ENCODE measurements around the gene RHBG. TPM values are rescaled to one million over a fixed set of nuclear protein-coding genes. Genes with fewer than 3 reads are reported as not detected.

The RHBG gene
- polyA plus RNA-seq, 3 donors from 2014 or later: not detected

- Mint-ChIP-seq H3K4me3 (no peak overlapping the region), H3K36me3 (no peaks in the 10 kb centered on the region), H3K27me3 (ENCODE audit: low read depth in 3 of 3) (peaks cover 0 to 2% (median 2%) of the 10 kb centered on the region in 3 donors), H3K9me3 (no peaks in the 10 kb centered on the region), H3K27ac (no peak overlapping the region), H3K4me1 (no peaks in the 10 kb centered on the region)
- no peak for DNase-seq
Measured at GRCh38 chr1:156394835-156395461, 25.9 kb downstream of the RHBG start.

GRCh38 chr1:156399355-156400125, 30.5 kb downstream of the RHBG start:
- DNase-seq: no peak
- Mint-ChIP-seq H3K4me3 (no peak overlapping the region), H3K27ac (no peak overlapping the region), H3K9me3 (no peaks in the 10 kb centered on the region), H3K36me3 (no peaks in the 10 kb centered on the region), H3K27me3 (ENCODE audit: low read depth in 3 of 3) (peaks cover 0 to 2% (median 2%) of the 10 kb centered on the region in 3 donors), H3K4me1 (no peaks in the 10 kb centered on the region)

GRCh38 chr1:156400191-156400935, 31.4 kb downstream of the RHBG start:
- Mint-ChIP-seq H3K27ac (no peak overlapping the region), H3K4me3 (no peak overlapping the region), H3K4me1 (no peaks in the 10 kb centered on the region), H3K27me3 (ENCODE audit: low read depth in 3 of 3) (peaks cover 0 to 2% (median 2%) of the 10 kb centered on the region in 3 donors), H3K36me3 (no peaks in the 10 kb centered on the region), H3K9me3 (no peaks in the 10 kb centered on the region)
- no peak for DNase-seq

GRCh38 chr1:156401041-156401574, 32.1 kb downstream of the RHBG start:
- H3K4me1 Mint-ChIP-seq: no peaks in the 10 kb centered on the region
- H3K27me3 Mint-ChIP-seq (ENCODE audit: low read depth in 3 of 3): peaks cover 0 to 6% (median 5%) of the 10 kb centered on the region in 3 donors
- H3K9me3 Mint-ChIP-seq: no peaks in the 10 kb centered on the region
- H3K27ac Mint-ChIP-seq: no peak overlapping the region
- H3K4me3 Mint-ChIP-seq: no peak overlapping the region
- DNase-seq: no peak
- no peaks in the 10 kb centered on the region for H3K36me3 Mint-ChIP-seq

GRCh38 chr1:156401681-156402081, 32.7 kb downstream of the RHBG start:
- no peak for DNase-seq
- H3K4me3 Mint-ChIP-seq: no peak overlapping the region
- no peaks in the 10 kb centered on the region for H3K9me3 Mint-ChIP-seq
- H3K27ac Mint-ChIP-seq: peak overlapping the region in 1 of 6 donors; percentile 73
- H3K27me3 Mint-ChIP-seq (ENCODE audit: low read depth in 3 of 3): peaks cover 0 to 6% (median 5%) of the 10 kb centered on the region in 3 donors
- H3K4me1 Mint-ChIP-seq: no peaks in the 10 kb centered on the region
- H3K36me3 Mint-ChIP-seq: no peaks in the 10 kb centered on the region

GRCh38 chr1:156402331-156403020, 33.5 kb downstream of the RHBG start:
- Mint-ChIP-seq H3K27ac (no peak overlapping the region), H3K4me1 (no peaks in the 10 kb centered on the region), H3K36me3 (no peaks in the 10 kb centered on the region), H3K4me3 (no peak overlapping the region), H3K27me3 (ENCODE audit: low read depth in 3 of 3) (peaks cover 2 to 6% (median 5%) of the 10 kb centered on the region in 3 donors), H3K9me3 (no peaks in the 10 kb centered on the region)
- no peak for DNase-seq

GRCh38 chr1:156405670-156406069, 36.7 kb downstream of the RHBG start:
- peaks cover 4 to 6% (median 4%) of the 10 kb centered on the region in 3 donors for H3K27me3 Mint-ChIP-seq (ENCODE audit: low read depth in 3 of 3)
- H3K9me3 Mint-ChIP-seq: no peaks in the 10 kb centered on the region
- no peaks in the 10 kb centered on the region for H3K36me3 Mint-ChIP-seq
- no peaks in the 10 kb centered on the region for H3K4me1 Mint-ChIP-seq
- H3K4me3 Mint-ChIP-seq: no peak overlapping the region
- no peak overlapping the region for H3K27ac Mint-ChIP-seq
- DNase-seq: no peak

- Mint-ChIP-seq H3K4me1 (no peaks in the 10 kb centered on the region), H3K27ac (peak overlapping the region in 1 of 6 donors; percentile 84), H3K9me3 (no peaks in the 10 kb centered on the region), H3K36me3 (no peaks in the 10 kb centered on the region), H3K4me3 (no peak overlapping the region), H3K27me3 (ENCODE audit: low read depth in 3 of 3) (peaks cover 4 to 9% (median 6%) of the 10 kb centered on the region in 3 donors)
- DNase-seq: no peak
Measured at GRCh38 chr1:156406251-156406650, 37.2 kb downstream of the RHBG start.

- Mint-ChIP-seq H3K36me3 (peaks cover 0 to 4% (median 3%) of the 10 kb centered on the region in 3 donors), H3K4me1 (no peaks in the 10 kb centered on the region), H3K27me3 (ENCODE audit: low read depth in 3 of 3) (peaks cover 4 to 11% (median 5%) of the 10 kb centered on the region in 3 donors), H3K9me3 (no peaks in the 10 kb centered on the region), H3K4me3 (no peak overlapping the region), H3K27ac (no peak overlapping the region)
- DNase-seq: no peak
Measured at GRCh38 chr1:156407344-156407743, 38.3 kb downstream of the RHBG start.

GRCh38 chr1:156407760-156408159, 38.7 kb downstream of the RHBG start:
- H3K9me3 Mint-ChIP-seq: no peaks in the 10 kb centered on the region
- no peak for DNase-seq
- no peak overlapping the region for H3K27ac Mint-ChIP-seq
- no peak overlapping the region for H3K4me3 Mint-ChIP-seq
- H3K4me1 Mint-ChIP-seq: no peaks in the 10 kb centered on the region
- peaks cover 0 to 5% (median 3%) of the 10 kb centered on the region in 3 donors for H3K36me3 Mint-ChIP-seq
- peaks cover 4 to 11% (median 5%) of the 10 kb centered on the region in 3 donors for H3K27me3 Mint-ChIP-seq (ENCODE audit: low read depth in 3 of 3)

GRCh38 chr1:156409439-156409838, 40.4 kb downstream of the RHBG start:
- DNase-seq: no peak
- H3K27ac Mint-ChIP-seq: no peak overlapping the region
- H3K9me3 Mint-ChIP-seq: no peaks in the 10 kb centered on the region
- no peak overlapping the region for H3K4me3 Mint-ChIP-seq
- H3K36me3 Mint-ChIP-seq: peaks cover 0 to 5% (median 3%) of the 10 kb centered on the region in 3 donors
- H3K4me1 Mint-ChIP-seq: no peaks in the 10 kb centered on the region
- H3K27me3 Mint-ChIP-seq (ENCODE audit: low read depth in 3 of 3): peaks cover 4 to 16% (median 6%) of the 10 kb centered on the region in 3 donors

- H3K36me3 Mint-ChIP-seq: peaks cover 0 to 5% (median 3%) of the 10 kb centered on the region in 3 donors
- H3K4me3 Mint-ChIP-seq: no peak overlapping the region
- peaks cover 4 to 16% (median 11%) of the 10 kb centered on the region in 3 donors for H3K27me3 Mint-ChIP-seq (ENCODE audit: low read depth in 3 of 3)
- no peaks in the 10 kb centered on the region for H3K4me1 Mint-ChIP-seq
- H3K27ac Mint-ChIP-seq: no peak overlapping the region
- H3K9me3 Mint-ChIP-seq: no peaks in the 10 kb centered on the region
- DNase-seq: no peak
Measured at GRCh38 chr1:156410238-156410637, 41.2 kb downstream of the RHBG start.

- Mint-ChIP-seq H3K4me3 (no peak overlapping the region), H3K36me3 (peaks cover 0 to 5% (median 3%) of the 10 kb centered on the region in 3 donors), H3K27ac (no peak overlapping the region), H3K4me1 (no peaks in the 10 kb centered on the region), H3K9me3 (no peaks in the 10 kb centered on the region), H3K27me3 (ENCODE audit: low read depth in 3 of 3) (peaks cover 4 to 15% (median 9%) of the 10 kb centered on the region in 3 donors)
- no peak for DNase-seq
Measured at GRCh38 chr1:156410740-156411139, 41.7 kb downstream of the RHBG start.
